ENCODE results near the gene SRC.

- no peak for TF ChIP-seq POLR2A (IDR thresholded peaks at IDR 0.05)
- no peak for TF ChIP-seq CTCF (IDR thresholded peaks at IDR 0.05)
- TF ChIP-seq POLR2AphosphoS5 (IDR thresholded peaks at IDR 0.05), result no peak
Observed at GRCh38 chr20:37364013-37364926, 18.3 kb downstream of the SRC start.

Measured in gastroesophageal sphincter (tissue), 3 donors.